NCI-H2107 (cell line): ENCODE results near the gene TBC1D10A.
"Not testable (repeated sequence)": the region's sequence is repeated elsewhere in the genome, so short reads cannot be mapped to it uniquely, and the experiment has no call there.

Source experiments
- DNase-seq: peaks from one replicate; lab custom pipeline; 2025; lab: John Stamatoyannopoulos, UW

TBC1D10A gene

DNA sequence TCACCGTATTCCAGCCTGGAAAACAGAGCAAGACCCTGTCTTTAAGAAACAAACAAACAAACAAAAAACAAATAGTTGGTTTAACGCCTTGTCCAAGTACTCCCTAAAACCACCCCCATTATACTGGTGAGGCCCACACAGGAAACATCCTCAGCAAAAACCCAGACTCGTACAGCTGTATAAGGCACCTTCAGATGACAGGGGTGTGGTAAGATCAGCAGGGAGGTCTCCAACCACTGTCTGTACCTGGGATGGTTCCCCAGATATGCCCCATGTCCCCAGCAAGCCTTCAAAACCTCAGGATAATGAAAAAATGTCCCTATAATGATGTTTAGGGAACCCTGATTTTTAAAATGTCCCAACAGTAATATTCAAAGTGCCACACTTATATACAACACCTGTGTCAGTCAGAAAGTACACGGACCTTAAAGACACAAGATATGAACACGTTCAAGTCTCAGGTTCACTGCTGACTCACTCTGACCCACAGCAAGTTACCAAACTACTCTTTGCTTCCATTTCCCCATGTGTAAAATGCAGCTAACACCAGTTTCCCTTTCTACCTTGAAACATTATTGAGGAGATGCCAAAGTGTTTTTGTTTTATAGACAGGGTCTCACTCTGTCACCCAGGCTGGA, 20.6 kb upstream of the TBC1D10A start:
- no peak for DNase-seq

- DNase-seq = no peak
Observed at GRCh38 chr22:30344447-30345200, 17.9 kb upstream of the TBC1D10A start.

DNA sequence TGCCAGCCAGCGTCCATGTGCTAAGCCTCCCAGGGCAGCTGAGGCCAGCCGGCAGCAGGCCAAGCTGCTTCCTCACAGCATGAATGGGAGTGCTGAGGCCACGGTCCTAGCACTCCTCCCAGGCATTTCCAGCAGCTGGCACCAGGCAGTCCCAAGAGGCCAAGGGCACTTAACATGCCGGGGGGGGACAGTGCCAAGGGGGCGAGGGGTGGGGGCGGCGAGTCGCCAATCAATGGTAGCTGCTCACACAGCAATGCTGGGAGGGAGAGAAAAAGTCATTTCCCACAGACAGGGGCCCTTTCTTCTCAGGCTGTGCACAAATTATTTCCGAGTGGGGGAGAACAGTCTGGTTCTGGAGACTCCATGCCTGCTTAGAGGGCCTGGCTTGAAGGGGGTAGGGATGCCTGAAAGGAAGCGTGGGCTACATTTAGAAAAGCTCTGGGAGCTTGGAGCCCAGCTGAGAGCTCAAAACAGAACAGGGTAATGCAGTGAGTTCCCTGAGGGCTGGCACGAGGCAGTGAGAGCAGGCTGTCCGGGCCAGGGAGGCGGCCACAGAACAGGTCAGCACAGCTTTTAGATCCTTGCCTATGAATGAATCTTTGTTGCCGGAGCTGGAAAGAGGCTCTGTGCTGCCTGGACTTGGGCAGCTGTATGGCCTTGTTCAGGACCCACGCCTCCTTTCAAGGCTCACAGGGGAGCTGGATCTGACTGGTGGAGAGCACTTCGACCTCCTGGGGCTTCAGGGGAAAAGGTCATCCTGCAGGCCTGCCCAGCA, 14.4 kb upstream of the TBC1D10A start:
- no peak for DNase-seq

GRCh38 chr22:30338802-30339201, 12.1 kb upstream of the TBC1D10A start:
- DNase-seq = no peak

DNA sequence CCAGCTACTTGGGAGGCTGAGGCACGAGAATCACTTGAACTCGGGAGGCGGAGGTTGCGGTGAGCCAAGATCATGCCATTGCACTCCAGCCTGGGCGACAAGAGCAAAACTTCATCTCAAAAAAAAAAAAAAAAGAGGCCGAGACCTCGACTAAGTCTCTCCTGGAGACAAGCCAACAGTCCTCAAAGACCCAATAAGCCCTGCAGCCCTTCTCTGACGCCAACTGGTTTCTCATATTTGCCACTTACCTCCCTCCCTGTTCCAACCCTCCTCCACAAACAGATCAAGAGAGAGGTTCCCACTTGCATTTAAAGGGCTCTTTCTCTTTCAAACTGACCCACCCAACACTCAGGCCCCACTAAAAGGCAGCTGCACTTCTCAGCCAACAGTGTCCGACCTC, 11.6 kb upstream of the TBC1D10A start:
- DNase-seq = not testable (repeated sequence)

DNA sequence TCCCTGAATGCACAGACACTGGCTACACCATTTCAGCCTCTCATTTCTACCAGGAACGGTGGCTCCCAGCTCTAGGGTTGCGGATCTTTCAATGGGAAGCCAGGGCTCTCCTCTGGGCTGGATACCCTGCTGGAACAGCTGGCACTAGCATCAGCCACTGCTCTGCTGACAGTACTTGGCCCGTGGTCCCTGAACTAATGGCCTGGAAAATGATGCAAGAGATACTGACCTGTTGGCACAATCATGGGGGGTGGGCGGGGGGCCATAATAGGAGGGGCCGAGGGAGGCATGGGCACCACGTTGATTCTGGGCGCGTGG, 10.7 kb upstream of the TBC1D10A start:
- no peak for DNase-seq

DNA sequence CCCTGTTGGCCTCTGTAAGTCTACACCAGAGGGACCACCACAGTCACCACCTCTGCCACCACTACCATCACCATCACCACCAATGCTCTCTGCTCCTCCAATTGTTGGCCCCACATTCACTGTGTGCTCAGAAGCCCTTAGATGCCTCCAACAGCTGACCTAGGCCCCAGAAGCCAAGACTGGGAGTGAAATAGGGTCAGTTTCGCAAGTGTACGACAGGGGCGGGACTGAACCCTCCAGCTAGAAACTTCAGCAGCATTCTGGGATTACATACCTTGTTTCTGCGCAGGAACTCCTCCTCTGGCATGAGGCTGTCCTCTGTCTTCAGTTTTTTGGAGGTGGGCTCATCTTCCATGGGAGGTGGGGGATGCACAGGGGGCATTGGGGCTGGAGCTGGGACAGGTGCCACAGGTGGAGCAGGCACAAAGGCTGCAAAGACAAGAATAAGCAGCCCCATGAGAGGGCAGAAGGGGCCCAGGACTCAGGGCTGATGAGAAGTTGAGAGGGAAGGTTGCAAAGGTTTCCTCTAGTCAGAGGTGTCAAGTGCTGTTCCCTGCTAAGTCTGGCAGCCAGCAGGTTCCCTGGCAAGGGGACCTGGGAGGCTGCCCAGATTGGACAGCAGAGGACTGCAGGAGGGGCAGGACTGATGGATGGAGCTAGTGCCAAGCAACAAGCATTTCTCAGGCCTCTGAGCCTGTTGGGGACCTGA, 10.2 kb upstream of the TBC1D10A start:
- no peak for DNase-seq

DNA sequence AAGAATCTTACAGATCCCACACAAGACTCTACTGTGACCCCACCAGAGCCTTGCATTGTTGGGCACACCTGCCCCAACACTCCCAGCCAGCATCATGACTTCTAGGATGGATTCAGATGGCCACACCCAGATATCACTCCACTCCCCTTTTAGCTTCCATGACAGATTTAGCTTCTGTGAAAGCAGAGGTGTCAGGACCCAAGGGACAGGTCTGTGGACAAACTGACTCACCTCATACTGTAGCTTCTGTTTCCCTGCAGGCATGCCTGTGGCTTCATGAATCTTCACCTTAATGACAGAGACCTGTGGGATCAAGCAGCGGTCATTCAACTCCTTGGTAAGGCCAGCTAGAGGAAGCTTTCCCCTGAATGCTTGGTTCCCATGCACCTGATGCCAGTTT, 8.5 kb upstream of the TBC1D10A start:
- no peak for DNase-seq

GRCh38 chr22:30334646-30335045, 7.9 kb upstream of the TBC1D10A start:
- no peak for DNase-seq

DNA sequence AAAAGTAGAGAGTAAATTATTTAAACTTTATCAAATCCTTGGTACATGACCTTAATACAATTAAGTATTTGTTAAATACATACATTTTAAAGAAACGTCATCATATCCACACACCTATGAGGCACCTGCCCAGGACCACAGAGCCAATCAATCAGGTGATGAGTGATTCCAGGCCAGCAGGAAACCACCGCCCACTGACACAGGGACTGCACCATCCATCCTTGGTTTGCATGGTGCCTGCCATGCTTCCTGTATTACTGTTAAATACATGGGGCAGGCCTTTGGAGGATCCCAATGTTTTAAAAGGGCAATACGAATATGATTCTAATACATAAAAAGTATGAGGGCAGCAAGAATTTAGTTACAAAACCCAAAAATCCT, 7.0 kb upstream of the TBC1D10A start:
- no peak for DNase-seq

- no peak for DNase-seq
Observed at GRCh38 chr22:30332994-30333706, 6.4 kb upstream of the TBC1D10A start.

DNA sequence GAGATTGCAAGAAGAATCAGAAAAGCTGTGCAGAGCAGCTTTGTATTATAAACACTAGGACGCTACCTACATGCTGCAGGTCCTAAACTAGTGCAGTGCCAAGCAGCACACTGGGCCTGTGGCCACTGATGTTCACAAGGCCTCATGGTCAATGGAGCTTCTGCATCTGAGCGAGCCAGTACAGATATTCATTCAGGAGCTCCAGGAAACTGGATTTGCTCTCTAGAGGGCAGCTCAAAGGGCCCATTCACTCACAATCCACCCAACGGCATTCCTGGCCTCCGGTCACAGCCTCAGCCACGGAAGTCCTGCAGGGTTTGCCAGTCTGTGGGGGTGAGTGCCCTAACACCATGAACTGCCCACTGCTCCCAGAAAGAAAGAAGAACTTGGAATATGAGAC, 5.8 kb upstream of the TBC1D10A start:
- DNase-seq = no peak

- no peak for DNase-seq
Observed at GRCh38 chr22:30328466-30329049, 1.8 kb upstream of the TBC1D10A start.

GRCh38 chr22:30327864-30328345, 1.2 kb upstream of the TBC1D10A start:
- DNase-seq = no peak

- no peak for DNase-seq
Observed at GRCh38 chr22:30326255-30326705, 461 bp downstream of the TBC1D10A start.

GRCh38 chr22:30325724-30326254, 952 bp downstream of the TBC1D10A start:
- no peak for DNase-seq

- DNase-seq = no peak
Observed at GRCh38 chr22:30325065-30325720, 1.5 kb downstream of the TBC1D10A start.

- DNase-seq = no peak
Observed at GRCh38 chr22:30324014-30324730, 2.6 kb downstream of the TBC1D10A start.

DNA sequence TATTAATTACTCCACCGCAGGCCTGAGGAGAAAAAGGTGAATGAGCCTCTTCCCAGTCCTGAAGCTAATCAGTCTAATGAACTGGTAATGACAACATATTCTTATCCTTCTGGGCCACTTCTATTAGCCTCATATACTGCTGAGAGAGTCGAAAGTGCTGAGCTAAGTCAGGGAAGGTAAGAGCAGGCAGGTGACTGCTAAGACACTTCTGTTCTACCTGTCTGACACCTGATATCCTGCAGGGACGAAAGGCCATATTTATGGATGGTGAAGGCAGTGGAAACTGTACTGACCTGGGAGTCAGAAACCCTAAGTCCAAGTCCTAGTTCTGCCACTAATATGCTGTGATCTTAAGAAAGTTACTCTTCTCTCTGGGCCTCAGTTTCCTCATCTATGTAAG, 3.5 kb downstream of the TBC1D10A start:
- no peak for DNase-seq

- no peak for DNase-seq
Observed at GRCh38 chr22:30321461-30321860, 5.3 kb downstream of the TBC1D10A start.
